Vagina (tissue), 2 donors: ENCODE results near the gene ZEB2. TPM values are rescaled to one million over a fixed set of nuclear protein-coding genes. Genes with fewer than 3 reads are reported as not detected.

Experiments
- DNase-seq, 2 donors: peaks; one replicate each; pipeline ENCODE4 v3.0.0-alpha.2; 2017; ENCODE audit errors: extremely low spot score in 2 of 2
- H3K27ac ChIP-seq: fragments of 200-600 bp; sonication (generic); one replicate; pipeline ENCODE4 v1.5.1; 2019
- H3K27me3 ChIP-seq: fragments of 200-600 bp; sonication (generic); one replicate; pipeline ENCODE4 v1.5.1; 2019
- H3K36me3 ChIP-seq, 2 donors: fragments of 200-600 bp; sonication (generic); one replicate each; pipeline ENCODE4 v1.5.1; 2017 to 2019
- H3K4me1 ChIP-seq: fragments of 200-600 bp; sonication (generic); one replicate; pipeline ENCODE4 v1.5.1; 2019
- H3K4me3 ChIP-seq, 2 donors: fragments of 200-600 bp; sonication (generic); 1 replicate in 1 of 2; 2 replicates in 1 of 2; pipeline ENCODE4 v1.5.1; 2016 to 2019
- H3K9me3 ChIP-seq: fragments of 200-600 bp; sonication (generic); one replicate; pipeline ENCODE4 v1.5.1; 2019
- POLR2A ChIP-seq, 2 donors: fragments of 450-650 bp; IDR thresholded peaks; one replicate each; pipeline ENCODE4 v1.6.1; 2017; ENCODE audit warnings: antibody characterized with exemption in 2 of 2, mild to moderate bottlenecking in 2 of 2, moderate library complexity in 2 of 2
- POLR2AphosphoS5 ChIP-seq, 2 donors: sonication (generic); formaldehyde crosslinking; IDR thresholded peaks; one replicate each; pipeline ENCODE4 v1.9.0; 2017; ENCODE audit warnings: antibody characterized with exemption in 2 of 2, mild to moderate bottlenecking in 2 of 2, low read depth in 1 of 2; ENCODE audit not compliant: insufficient read depth in 1 of 2
- intact Hi-C: fragments of 100-400 bp; cut with DNase I; formaldehyde crosslinking; loops from one replicate; pipeline ENCODE4 v1.15.1; 2023
- total RNA-seq: library from RNA; depleted of rRNA; stranded (reverse); fragments of >200 nt; gene quantifications from one replicate; pipeline ENCODE4 v1.2.3, GENCODE V29; 2016
- TF ChIP-seq, protein P1 (sequence below), 3 experiments: fragments of 450-650 bp in 2 of 3; fragments of 200-600 bp in 1 of 3; sonication (generic) in 1 of 3; IDR thresholded peaks; one replicate each; pipeline ENCODE4 v1.5.1; 2017 to 2019; ENCODE audit warnings: antibody characterized with exemption in 3 of 3, mild to moderate bottlenecking in 2 of 3, moderate library complexity in 2 of 3

ZEB2 gene
- total RNA-seq, 1 donor from 2014 or later: 63.6 TPM

DNA sequence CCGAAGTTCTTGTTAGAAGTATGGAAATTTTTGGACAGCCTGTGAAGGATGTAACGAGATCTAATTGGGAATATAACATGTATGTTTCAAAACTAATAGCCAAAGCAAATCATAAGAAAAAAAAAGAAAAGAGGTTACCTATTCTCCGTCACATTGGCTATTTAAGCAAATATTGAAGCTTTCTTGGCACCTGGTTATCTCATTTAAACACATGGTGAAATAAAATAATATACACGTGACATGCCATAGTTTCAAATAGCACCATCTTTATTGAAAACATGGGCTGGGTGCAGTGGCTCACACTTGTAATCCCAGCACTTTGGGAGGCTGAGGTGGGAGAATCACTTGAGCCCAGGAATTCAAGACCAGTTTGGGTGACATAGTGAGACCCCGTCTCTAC is 56.7 kb downstream of the ZEB2 start:
- Histone ChIP-seq H3K27me3 (no peaks in the 10 kb centered on the region), H3K36me3 (no peaks in the 10 kb centered on the region), H3K4me1 (peaks cover 50% of the 10 kb centered on the region), H3K4me3 (no peak overlapping the region), H3K27ac (no peak overlapping the region), H3K9me3 (no peaks in the 10 kb centered on the region)
- TF ChIP-seq, protein P1, sequence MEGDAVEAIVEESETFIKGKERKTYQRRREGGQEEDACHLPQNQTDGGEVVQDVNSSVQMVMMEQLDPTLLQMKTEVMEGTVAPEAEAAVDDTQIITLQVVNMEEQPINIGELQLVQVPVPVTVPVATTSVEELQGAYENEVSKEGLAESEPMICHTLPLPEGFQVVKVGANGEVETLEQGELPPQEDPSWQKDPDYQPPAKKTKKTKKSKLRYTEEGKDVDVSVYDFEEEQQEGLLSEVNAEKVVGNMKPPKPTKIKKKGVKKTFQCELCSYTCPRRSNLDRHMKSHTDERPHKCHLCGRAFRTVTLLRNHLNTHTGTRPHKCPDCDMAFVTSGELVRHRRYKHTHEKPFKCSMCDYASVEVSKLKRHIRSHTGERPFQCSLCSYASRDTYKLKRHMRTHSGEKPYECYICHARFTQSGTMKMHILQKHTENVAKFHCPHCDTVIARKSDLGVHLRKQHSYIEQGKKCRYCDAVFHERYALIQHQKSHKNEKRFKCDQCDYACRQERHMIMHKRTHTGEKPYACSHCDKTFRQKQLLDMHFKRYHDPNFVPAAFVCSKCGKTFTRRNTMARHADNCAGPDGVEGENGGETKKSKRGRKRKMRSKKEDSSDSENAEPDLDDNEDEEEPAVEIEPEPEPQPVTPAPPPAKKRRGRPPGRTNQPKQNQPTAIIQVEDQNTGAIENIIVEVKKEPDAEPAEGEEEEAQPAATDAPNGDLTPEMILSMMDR (IDR thresholded peaks at IDR 0.05): no peak
- TF ChIP-seq POLR2AphosphoS5 (IDR thresholded peaks at IDR 0.05; ENCODE audit: insufficient read depth in 1 of 2, low read depth in 1 of 2): no peak
- no peak for TF ChIP-seq POLR2A (IDR thresholded peaks at IDR 0.05)
- DNase-seq: no peak
- intact Hi-C loops: no loop called here

DNA sequence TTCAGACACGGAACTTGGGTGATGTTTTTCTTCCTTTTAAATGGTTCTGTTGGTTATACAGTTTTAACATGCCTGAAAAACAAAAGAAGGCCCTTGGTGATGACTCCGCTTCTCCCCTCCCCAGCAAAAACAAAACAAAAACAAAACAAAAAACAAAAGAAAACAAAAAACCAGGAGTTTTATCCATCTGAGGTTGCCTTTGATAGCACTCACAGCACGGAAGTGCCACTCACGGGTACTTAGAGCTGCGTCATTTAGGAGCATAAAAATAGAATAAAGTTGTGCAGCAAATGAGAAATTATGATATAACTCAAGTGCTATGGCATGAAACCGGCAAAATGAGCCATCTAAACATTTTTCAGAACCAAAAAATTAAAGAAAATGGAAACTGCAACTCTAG is 57.7 kb downstream of the ZEB2 start:
- no peaks in the 10 kb centered on the region for H3K9me3 ChIP-seq
- no peak for TF ChIP-seq POLR2A (IDR thresholded peaks at IDR 0.05)
- TF ChIP-seq POLR2AphosphoS5 (IDR thresholded peaks at IDR 0.05; ENCODE audit: insufficient read depth in 1 of 2, low read depth in 1 of 2): no peak
- TF ChIP-seq, protein P1 (IDR thresholded peaks at IDR 0.05): no peak
- no peaks in the 10 kb centered on the region for H3K36me3 ChIP-seq
- H3K27ac ChIP-seq: peak overlapping the region; percentile 47
- no peak for DNase-seq
- no peak overlapping the region for H3K4me3 ChIP-seq
- intact Hi-C loops: no loop called here
- no peaks in the 10 kb centered on the region for H3K27me3 ChIP-seq
- H3K4me1 ChIP-seq: peaks cover 54% of the 10 kb centered on the region

DNA sequence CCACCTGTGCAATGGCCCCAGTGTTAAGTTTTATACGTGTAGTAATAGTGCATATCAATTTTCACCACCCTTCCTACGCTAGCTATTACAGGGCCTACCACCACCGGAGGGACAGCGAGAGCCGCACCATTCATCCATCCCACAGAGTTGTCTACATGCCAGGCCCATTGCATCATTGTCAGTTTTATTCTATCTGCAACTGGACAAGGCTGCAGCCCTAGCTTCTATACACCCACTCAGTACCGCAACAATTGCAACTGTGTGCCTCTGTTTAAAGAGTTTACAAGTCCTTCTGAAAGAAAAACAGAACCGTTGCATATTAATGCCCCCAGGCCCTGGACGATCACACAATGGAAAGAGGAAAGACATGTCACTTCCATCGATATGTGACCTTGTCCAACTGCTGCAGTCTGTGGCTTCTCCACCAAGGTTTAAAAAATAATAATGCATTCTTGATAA is 58.6 kb downstream of the ZEB2 start:
- TF ChIP-seq, protein P1 (IDR thresholded peaks at IDR 0.05): no peak
- TF ChIP-seq POLR2AphosphoS5 (IDR thresholded peaks at IDR 0.05; ENCODE audit: insufficient read depth in 1 of 2, low read depth in 1 of 2) (no peak), POLR2A (IDR thresholded peaks at IDR 0.05) (no peak)
- Histone ChIP-seq H3K9me3 (no peaks in the 10 kb centered on the region), H3K36me3 (no peaks in the 10 kb centered on the region), H3K4me1 (peaks cover 58% of the 10 kb centered on the region), H3K27me3 (no peaks in the 10 kb centered on the region), H3K4me3 (no peak overlapping the region), H3K27ac (no peak overlapping the region)
- no peak for DNase-seq
- intact Hi-C loops: no loop called here

DNA sequence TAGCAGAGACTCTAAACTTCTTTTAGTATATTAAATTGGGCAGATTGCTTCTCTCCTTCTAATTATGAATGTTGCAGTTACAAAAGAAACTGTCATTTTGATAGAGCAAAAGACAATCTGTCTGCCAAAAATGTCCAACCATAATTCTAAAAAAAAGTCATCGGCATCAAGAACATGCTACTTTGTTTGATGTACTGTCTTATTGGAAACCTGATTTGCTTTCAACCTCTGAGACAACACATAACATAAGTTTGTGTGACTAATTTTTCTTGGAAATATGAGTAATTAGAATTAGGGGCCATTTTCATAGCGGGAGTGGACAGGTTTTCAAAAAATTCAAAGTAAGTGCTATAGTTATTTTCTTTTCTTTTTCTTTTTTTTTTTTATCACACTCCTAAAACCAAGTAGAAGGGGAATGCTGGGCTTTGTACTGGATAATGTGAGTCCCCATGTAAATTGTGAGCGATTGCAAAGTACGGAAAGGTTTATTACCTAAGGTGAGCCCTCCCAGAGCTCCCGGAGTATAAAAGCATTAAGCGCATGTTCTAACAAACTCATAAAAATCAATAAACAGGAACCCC is 59.1 kb downstream of the ZEB2 start:
- peaks cover 63% of the 10 kb centered on the region for H3K4me1 ChIP-seq

DNA sequence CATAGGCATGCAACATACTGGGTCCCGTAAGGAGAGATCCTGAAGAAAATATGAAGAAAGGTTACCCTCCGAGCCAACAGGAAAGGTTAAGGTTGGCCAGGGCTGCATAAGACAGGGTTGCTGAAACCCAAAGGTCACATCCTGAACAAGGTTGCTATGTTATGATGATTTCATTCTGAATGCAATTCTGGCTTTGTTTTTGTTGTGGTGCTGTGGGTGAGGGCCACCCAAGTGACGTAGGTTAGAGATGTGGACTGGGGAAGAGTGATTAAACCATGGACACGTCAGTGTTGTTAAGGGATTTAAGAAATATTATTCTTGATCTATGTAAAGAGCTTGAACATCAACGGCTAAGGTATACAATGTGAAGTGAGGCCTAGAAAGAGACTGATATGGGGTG is 60.0 kb downstream of the ZEB2 start:
- Histone ChIP-seq H3K36me3 (no peaks in the 10 kb centered on the region), H3K9me3 (no peaks in the 10 kb centered on the region), H3K27ac (no peak overlapping the region), H3K4me1 (peaks cover 72% of the 10 kb centered on the region), H3K4me3 (no peak overlapping the region), H3K27me3 (no peaks in the 10 kb centered on the region)
- intact Hi-C loops: no loop called here
- no peak for DNase-seq
- TF ChIP-seq POLR2AphosphoS5 (IDR thresholded peaks at IDR 0.05; ENCODE audit: insufficient read depth in 1 of 2, low read depth in 1 of 2): no peak

More for the DNA sequence above, 59.1 kb downstream of the ZEB2 start:
- H3K36me3 ChIP-seq: no peaks in the 10 kb centered on the region
- TF ChIP-seq, protein P1 (IDR thresholded peaks at IDR 0.05): no peak
- TF ChIP-seq POLR2A (IDR thresholded peaks at IDR 0.05) (no peak), POLR2AphosphoS5 (IDR thresholded peaks at IDR 0.05; ENCODE audit: insufficient read depth in 1 of 2, low read depth in 1 of 2) (no peak)
- no peak overlapping the region for H3K4me3 ChIP-seq
- H3K27ac ChIP-seq: no peak overlapping the region
- DNase-seq: no peak
- H3K9me3 ChIP-seq: no peaks in the 10 kb centered on the region
- no peaks in the 10 kb centered on the region for H3K27me3 ChIP-seq
- intact Hi-C loops: no loop called here
